Thymus (tissue), 11 donors: ENCODE measurements around the gene DEFB113. TPM values are rescaled to one million over a fixed set of nuclear protein-coding genes. Genes with fewer than 3 reads are reported as not detected.
"Not testable (repeated sequence)": the region's sequence is repeated elsewhere in the genome, so short reads cannot be mapped to it uniquely, and the experiment has no call there.

Experiments used
- DNase-seq, 9 donors: peaks; one replicate each; pipeline ENCODE4 v3.0.0-alpha.2; 2013; ENCODE audit warnings: low spot score in 9 of 9, low read depth in 6 of 9, missing footprints in 1 of 9
- H3K27ac ChIP-seq, 2 donors: one replicate each; pipeline ENCODE4 v1.5.1; 2013; ENCODE audit warnings: control low read depth in 1 of 2, low read depth in 1 of 2, low read length in 1 of 2, mild to moderate bottlenecking in 1 of 2, moderate library complexity in 1 of 2
- H3K27me3 ChIP-seq, 2 donors: one replicate each; pipeline ENCODE4 v1.5.1; 2013; ENCODE audit warnings: low read length in 1 of 2; ENCODE audit not compliant: control insufficient read depth in 2 of 2, insufficient read depth in 1 of 2
- H3K36me3 ChIP-seq, 2 donors: one replicate each; pipeline ENCODE4 v1.5.1; 2013; ENCODE audit warnings: low read length in 1 of 2, mild to moderate bottlenecking in 1 of 2, moderate library complexity in 1 of 2; ENCODE audit not compliant: control insufficient read depth in 2 of 2, insufficient read depth in 2 of 2
- H3K4me1 ChIP-seq, 2 donors: one replicate each; pipeline ENCODE4 v1.5.1; 2013; ENCODE audit warnings: low read length in 2 of 2; ENCODE audit not compliant: control insufficient read depth in 2 of 2, insufficient read depth in 2 of 2
- H3K4me3 ChIP-seq, 2 donors: one replicate each; pipeline ENCODE4 v1.5.1; 2013; ENCODE audit warnings: low read length in 2 of 2, control low read depth in 1 of 2, mild to moderate bottlenecking in 1 of 2
- H3K9me3 ChIP-seq, 2 donors: one replicate each; pipeline ENCODE4 v1.5.1; 2013; ENCODE audit warnings: low read length in 1 of 2, mild to moderate bottlenecking in 1 of 2; ENCODE audit not compliant: control insufficient read depth in 2 of 2, insufficient read depth in 1 of 2
- WGBS: extraction: QIAGEN DNeasy Blood & Tissue Kit; methylation state at CpG from one replicate; pipeline ENCODE4 v1.1.7; 2013; 5-methylcytosine and 5-hydroxymethylcytosine counted together
- polyA plus RNA-seq: library from polyadenylated mRNA; stranded (reverse); fragments of 200-250 nt; gene quantifications from one replicate; pipeline ENCODE4 v1.2.3, GENCODE V29; 2013
- total RNA-seq: library from RNA; stranded (reverse); fragments of 120-200 nt; gene quantifications from one replicate; pipeline ENCODE4 v1.2.4, GENCODE V29; 2013
- donor health status: healthy.

The DEFB113 gene
- total and polyA plus RNA-seq, 2 donors = not detected

GRCh38 chr6:49949062-49949461, 20.4 kb downstream of the DEFB113 start:
- no peak overlapping the region for H3K4me3 ChIP-seq
- no peaks in the 10 kb centered on the region for H3K9me3 ChIP-seq
- H3K36me3 ChIP-seq = no peaks in the 10 kb centered on the region
- no peaks in the 10 kb centered on the region for H3K27me3 ChIP-seq
- WGBS = 92% methylated on average over 4 of the region's 4 CpGs
- no peaks in the 10 kb centered on the region for H3K4me1 ChIP-seq
- DNase-seq = no peak
- H3K27ac ChIP-seq = no peak overlapping the region

- DNase-seq = no peak
- Histone ChIP-seq H3K27me3 (no peaks in the 10 kb centered on the region), H3K4me3 (no peak overlapping the region), H3K4me1 (no peaks in the 10 kb centered on the region), H3K27ac (no peak overlapping the region), H3K9me3 (no peaks in the 10 kb centered on the region), H3K36me3 (no peaks in the 10 kb centered on the region)
- WGBS = 71% methylated on average over 2 of the region's 2 CpGs
Observed at GRCh38 chr6:49946835-49947234, 22.6 kb downstream of the DEFB113 start.

GRCh38 chr6:49944068-49944467, 25.4 kb downstream of the DEFB113 start:
- not testable (repeated sequence) for H3K9me3 ChIP-seq, H3K27ac ChIP-seq, H3K4me1 ChIP-seq, H3K27me3 ChIP-seq, H3K36me3 ChIP-seq, DNase-seq, H3K4me3 ChIP-seq
- 94% methylated on average over 3 of the region's 3 CpGs for WGBS

- Histone ChIP-seq H3K27ac (no peak overlapping the region), H3K4me1 (no peaks in the 10 kb centered on the region), H3K27me3 (no peaks in the 10 kb centered on the region), H3K4me3 (no peak overlapping the region), H3K36me3 (no peaks in the 10 kb centered on the region), H3K9me3 (no peaks in the 10 kb centered on the region)
- WGBS = 75% methylated on average over 3 of the region's 3 CpGs
- no peak for DNase-seq
Observed at GRCh38 chr6:49939993-49940498, 29.4 kb downstream of the DEFB113 start.

GRCh38 chr6:49937811-49938210, 31.6 kb downstream of the DEFB113 start:
- Histone ChIP-seq H3K36me3 (no peaks in the 10 kb centered on the region), H3K4me3 (no peak overlapping the region), H3K27me3 (no peaks in the 10 kb centered on the region), H3K4me1 (no peaks in the 10 kb centered on the region), H3K9me3 (no peaks in the 10 kb centered on the region), H3K27ac (no peak overlapping the region)
- no peak for DNase-seq

- H3K4me1 ChIP-seq = no peaks in the 10 kb centered on the region
- no peaks in the 10 kb centered on the region for H3K27me3 ChIP-seq
- H3K36me3 ChIP-seq = no peaks in the 10 kb centered on the region
- DNase-seq = no peak
- H3K9me3 ChIP-seq = no peaks in the 10 kb centered on the region
- H3K4me3 ChIP-seq = no peak overlapping the region
- WGBS = 68% methylated on average over 2 of the region's 2 CpGs
- no peak overlapping the region for H3K27ac ChIP-seq
Observed at GRCh38 chr6:49937017-49937416, 32.4 kb downstream of the DEFB113 start.

- no peak for DNase-seq
- 93% methylated on average over 3 of the region's 3 CpGs for WGBS
Observed at GRCh38 chr6:49935387-49935786, 34.0 kb downstream of the DEFB113 start.

GRCh38 chr6:49934770-49935169, 34.7 kb downstream of the DEFB113 start:
- Histone ChIP-seq H3K27ac (no peak overlapping the region), H3K4me1 (no peaks in the 10 kb centered on the region), H3K9me3 (no peaks in the 10 kb centered on the region), H3K27me3 (no peaks in the 10 kb centered on the region), H3K4me3 (no peak overlapping the region), H3K36me3 (no peaks in the 10 kb centered on the region)
- 91% methylated on average over 1 of the region's 1 CpG for WGBS
- DNase-seq = no peak

More at GRCh38 chr6:49935387-49935786, 34.0 kb downstream of the DEFB113 start:
- no peaks in the 10 kb centered on the region for H3K27me3 ChIP-seq
- H3K4me1 ChIP-seq = no peaks in the 10 kb centered on the region
- no peak overlapping the region for H3K4me3 ChIP-seq
- no peak overlapping the region for H3K27ac ChIP-seq
- no peaks in the 10 kb centered on the region for H3K36me3 ChIP-seq
- H3K9me3 ChIP-seq = no peaks in the 10 kb centered on the region

- WGBS = 94% methylated on average over 21 of the region's 21 CpGs
- no peak overlapping the region for H3K27ac ChIP-seq
- no peaks in the 10 kb centered on the region for H3K27me3 ChIP-seq
- H3K4me3 ChIP-seq = no peak overlapping the region
- H3K4me1 ChIP-seq = no peaks in the 10 kb centered on the region
- no peak for DNase-seq
- H3K9me3 ChIP-seq = no peaks in the 10 kb centered on the region
- H3K36me3 ChIP-seq = no peaks in the 10 kb centered on the region
Observed at GRCh38 chr6:49933526-49933925, 35.9 kb downstream of the DEFB113 start.

GRCh38 chr6:49929340-49929739, 40.1 kb downstream of the DEFB113 start:
- Histone ChIP-seq H3K4me1 (no peaks in the 10 kb centered on the region), H3K36me3 (no peaks in the 10 kb centered on the region), H3K27me3 (no peaks in the 10 kb centered on the region), H3K4me3 (no peak overlapping the region), H3K9me3 (no peaks in the 10 kb centered on the region), H3K27ac (no peak overlapping the region)
- no peak for DNase-seq
